ENCODE data around the gene NCS1.

NCS1 gene

GRCh38 chr9:130215341-130216119 lies 43.3 kb downstream of the NCS1 start:
- no peak for DNase-seq

GRCh38 chr9:130217838-130218237 lies 45.6 kb downstream of the NCS1 start:
- DNase-seq: no peak

- no peak for DNase-seq
These were observed 47.5 kb downstream of the NCS1 start for GRCh38 chr9:130219661-130220096.

GRCh38 chr9:130220352-130220751 lies 48.1 kb downstream of the NCS1 start:
- no peak for DNase-seq

- no peak for DNase-seq
These were observed 50.6 kb downstream of the NCS1 start for GRCh38 chr9:130222833-130223232.

- DNase-seq: no peak
These were observed 52.9 kb downstream of the NCS1 start for GRCh38 chr9:130225071-130225470.

- no peak for DNase-seq
These were observed 53.4 kb downstream of the NCS1 start for GRCh38 chr9:130225586-130225985.

GRCh38 chr9:130226112-130226511 lies 53.9 kb downstream of the NCS1 start:
- DNase-seq: no peak

GRCh38 chr9:130227833-130228232 lies 55.6 kb downstream of the NCS1 start:
- DNase-seq: no peak

- DNase-seq: no peak
These were observed 57.6 kb downstream of the NCS1 start for GRCh38 chr9:130229759-130230158.

- DNase-seq: no peak
These were observed 58.4 kb downstream of the NCS1 start for GRCh38 chr9:130230631-130231030.

GRCh38 chr9:130232899-130233586 lies 60.8 kb downstream of the NCS1 start:
- DNase-seq: no peak

GRCh38 chr9:130233587-130233945 lies 61.4 kb downstream of the NCS1 start:
- no peak for DNase-seq

GRCh38 chr9:130234340-130235260 lies 62.4 kb downstream of the NCS1 start:
- no peak for DNase-seq

GRCh38 chr9:130235558-130236435 lies 63.6 kb downstream of the NCS1 start:
- DNase-seq: peak; percentile 38 to 52 (median 48)

GRCh38 chr9:130236436-130236985 lies 64.3 kb downstream of the NCS1 start:
- DNase-seq: no peak

GRCh38 chr9:130237076-130237475 lies 64.9 kb downstream of the NCS1 start:
- no peak for DNase-seq

GRCh38 chr9:130237763-130238524 lies 65.7 kb downstream of the NCS1 start:
- no peak for DNase-seq

- no peak for DNase-seq
These were observed 67.1 kb downstream of the NCS1 start for GRCh38 chr9:130239363-130239695.

- DNase-seq: peak in 1 of 4 experiments; percentile 54
These were observed 67.6 kb downstream of the NCS1 start for GRCh38 chr9:130239741-130240241.
